Keratinocyte (primary cell): ENCODE measurements around the gene ABHD13.
"Not testable (repeated sequence)": the region's sequence is repeated elsewhere in the genome, so short reads cannot be mapped to it uniquely, and the experiment has no call there.

ENCODE experiments used
- EZH2 ChIP-seq: IDR thresholded peaks from one replicate; pipeline ENCODE4 v1.6.1; 2012; ENCODE audit warnings: inconsistent platforms, mild to moderate bottlenecking, low read length, moderate library complexity
- TF ChIP-seq, protein P1 (sequence below), 3 experiments: IDR thresholded peaks in 1 of 3; conservative IDR thresholded peaks in 1 of 3; optimal IDR thresholded peaks in 1 of 3; 2 replicates in 2 of 3; 3 replicates in 1 of 3; pipeline versions ENCODE3 to v1.5.1; 2011; ENCODE audit warnings: low read length in 3 of 3, mild to moderate bottlenecking in 3 of 3, moderate library complexity in 2 of 3, control low read depth in 1 of 3, inconsistent platforms in 1 of 3; ENCODE audit not compliant: insufficient read depth in 2 of 3; ENCODE audit errors: extremely low read depth in 1 of 3

DNA sequence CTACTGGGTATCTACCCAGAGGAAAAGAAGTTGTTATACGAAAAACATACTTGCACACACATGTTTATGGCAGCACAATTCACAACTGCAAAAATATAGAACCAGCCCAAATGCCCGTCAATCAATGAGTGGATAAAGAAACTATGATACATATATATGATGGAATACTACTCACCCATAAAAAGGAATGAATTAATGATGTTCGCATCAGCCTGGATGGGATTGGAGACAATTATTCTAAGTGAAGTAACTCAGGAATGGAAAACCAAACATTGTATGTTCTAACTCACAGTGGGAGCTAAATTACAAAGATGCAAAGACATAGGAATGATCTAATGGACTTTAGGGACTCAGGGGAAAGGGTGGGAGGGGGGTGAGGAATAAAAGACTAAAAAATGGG is 49.7 kb downstream of the ABHD13 start:
- TF ChIP-seq, protein P1, sequence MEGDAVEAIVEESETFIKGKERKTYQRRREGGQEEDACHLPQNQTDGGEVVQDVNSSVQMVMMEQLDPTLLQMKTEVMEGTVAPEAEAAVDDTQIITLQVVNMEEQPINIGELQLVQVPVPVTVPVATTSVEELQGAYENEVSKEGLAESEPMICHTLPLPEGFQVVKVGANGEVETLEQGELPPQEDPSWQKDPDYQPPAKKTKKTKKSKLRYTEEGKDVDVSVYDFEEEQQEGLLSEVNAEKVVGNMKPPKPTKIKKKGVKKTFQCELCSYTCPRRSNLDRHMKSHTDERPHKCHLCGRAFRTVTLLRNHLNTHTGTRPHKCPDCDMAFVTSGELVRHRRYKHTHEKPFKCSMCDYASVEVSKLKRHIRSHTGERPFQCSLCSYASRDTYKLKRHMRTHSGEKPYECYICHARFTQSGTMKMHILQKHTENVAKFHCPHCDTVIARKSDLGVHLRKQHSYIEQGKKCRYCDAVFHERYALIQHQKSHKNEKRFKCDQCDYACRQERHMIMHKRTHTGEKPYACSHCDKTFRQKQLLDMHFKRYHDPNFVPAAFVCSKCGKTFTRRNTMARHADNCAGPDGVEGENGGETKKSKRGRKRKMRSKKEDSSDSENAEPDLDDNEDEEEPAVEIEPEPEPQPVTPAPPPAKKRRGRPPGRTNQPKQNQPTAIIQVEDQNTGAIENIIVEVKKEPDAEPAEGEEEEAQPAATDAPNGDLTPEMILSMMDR (optimal IDR thresholded peaks at IDR 0.05 in 1 of 3, IDR thresholded peaks at IDR 0.05 in 1 of 3, conservative IDR thresholded peaks at IDR 0.05 in 1 of 3; ENCODE audit: extremely low read depth in 1 of 3, insufficient read depth in 2 of 3, low read length in 3 of 3) = not testable (repeated sequence)
- not testable (repeated sequence) for TF ChIP-seq EZH2
